HepG2 (cell line): ENCODE measurements around the gene TNRC18. TPM values are rescaled to one million over a fixed set of nuclear protein-coding genes. Genes with fewer than 3 reads are reported as not detected.

ENCODE experiments used
- ARNT2 ChIP-seq: sonication (generic); formaldehyde crosslinking; IDR thresholded peaks from 2 replicates; pipeline ENCODE4 v1.8.0; 2022; ENCODE audit warnings: mild to moderate bottlenecking, low read depth, missing genetic modification reagents, moderate library complexity
- ETV5 ChIP-seq: IDR thresholded peaks from 2 replicates; pipeline ENCODE4 v1.6.1; 2018; ENCODE audit warnings: missing biosample characterization, missing genetic modification reagents, inconsistent platforms, borderline replicate concordance
- HIVEP1 ChIP-seq: sonication (generic); formaldehyde crosslinking; IDR thresholded peaks from 2 replicates; pipeline ENCODE4 v1.4.0; 2020; ENCODE audit warnings: mild to moderate bottlenecking, missing genetic modification reagents
- ISL2 ChIP-seq: sonication (generic); formaldehyde crosslinking; IDR thresholded peaks from 2 replicates; pipeline ENCODE4 v1.5.0; 2020; ENCODE audit warnings: missing genetic modification reagents
- JARID2 ChIP-seq: sonication (generic); formaldehyde crosslinking; IDR thresholded peaks from 2 replicates; pipeline ENCODE4 v1.8.1; 2023; ENCODE audit warnings: missing genetic modification reagents, inconsistent platforms; ENCODE audit not compliant: insufficient replicate concordance
- KLF6 ChIP-seq: IDR thresholded peaks from 2 replicates; pipeline ENCODE4 v1.8.0; 2016; ENCODE audit warnings: missing biosample characterization, missing genetic modification reagents
- KMT2A ChIP-seq: sonication (generic); formaldehyde crosslinking; IDR thresholded peaks from 2 replicates; pipeline ENCODE4 v1.4.0; 2020; ENCODE audit warnings: missing genetic modification reagents
- NKX3-1 ChIP-seq: sonication (generic); formaldehyde crosslinking; IDR thresholded peaks from 2 replicates; pipeline ENCODE4 v1.5.0; 2020; ENCODE audit warnings: missing genetic modification reagents
- SMAD9 ChIP-seq: sonication (generic); formaldehyde crosslinking; IDR thresholded peaks from 2 replicates; pipeline ENCODE4 v1.5.1; 2020; ENCODE audit warnings: mild to moderate bottlenecking, missing genetic modification reagents
- SP140L ChIP-seq: sonication (generic); formaldehyde crosslinking; IDR thresholded peaks from 2 replicates; pipeline ENCODE4 v1.4.0; 2020; ENCODE audit warnings: missing genetic modification reagents, borderline replicate concordance
- ZNF207 ChIP-seq: fragments of 450-650 bp; IDR thresholded peaks from 2 replicates; pipeline ENCODE4 v1.6.1; 2016; ENCODE audit warnings: antibody characterized with exemption, borderline replicate concordance
- ZNF430 ChIP-seq: sonication (generic); formaldehyde crosslinking; IDR thresholded peaks from 2 replicates; pipeline ENCODE4 v1.9.0; 2021; ENCODE audit warnings: mild to moderate bottlenecking, missing genetic modification reagents
- ZNF543 ChIP-seq: sonication (generic); formaldehyde crosslinking; IDR thresholded peaks from 2 replicates; pipeline ENCODE4 v1.4.0; 2020; ENCODE audit warnings: mild to moderate bottlenecking, missing genetic modification reagents
- ZNF567 ChIP-seq: sonication (generic); formaldehyde crosslinking; IDR thresholded peaks from 2 replicates; pipeline ENCODE4 v1.8.1; 2023; ENCODE audit warnings: mild to moderate bottlenecking, missing genetic modification reagents, borderline replicate concordance
- ZNF570 ChIP-seq: sonication (generic); formaldehyde crosslinking; IDR thresholded peaks from 2 replicates; pipeline ENCODE4 v1.4.0; 2020; ENCODE audit warnings: mild to moderate bottlenecking, missing genetic modification reagents, borderline replicate concordance
- ZNF781 ChIP-seq: sonication (generic); formaldehyde crosslinking; IDR thresholded peaks from 2 replicates; pipeline ENCODE4 v1.5.1; 2020; ENCODE audit warnings: borderline replicate concordance, mild to moderate bottlenecking, missing genetic modification reagents; ENCODE audit errors: not compliant biosample characterization
- ZNF792 ChIP-seq: IDR thresholded peaks from 2 replicates; pipeline ENCODE4 v1.6.1; 2016
- polyA plus RNA-seq, 8 experiments: library from polyadenylated mRNA; depleted of rRNA in 3 of 8; stranded (reverse) in 7 of 8; unstranded in 1 of 8; fragments of >200 nt; fragmentation: Illumina TruSeq in 4 of 8; extraction: Trizol in 4 of 8; gene quantifications; 2 replicates each; pipeline versions ENCODE4 v1.2.1 to v1.2.3, GENCODE V29; 2011 to 2016; ENCODE audit warnings: low read depth in 4 of 8, missing spikeins in 1 of 8, mixed read lengths in 1 of 8; ENCODE audit not compliant: insufficient read depth in 1 of 8
- total RNA-seq, 5 experiments: library from RNA; depleted of rRNA; stranded (reverse); fragments of >200 nt; fragmentation: Illumina TruSeq; extraction: Trizol; gene quantifications; 2 replicates each; pipeline ENCODE4 v1.2.3, GENCODE V29; 2016; ENCODE audit warnings: low read depth in 1 of 5
- TF ChIP-seq, protein P1 (sequence below): sonication (generic); formaldehyde crosslinking; IDR thresholded peaks from 2 replicates; pipeline ENCODE4 v1.4.0; 2020; ENCODE audit warnings: missing genetic modification reagents
- TF ChIP-seq, protein P2 (sequence below): sonication (generic); formaldehyde crosslinking; IDR thresholded peaks from 2 replicates; pipeline ENCODE4 v1.5.1; 2020; ENCODE audit warnings: missing genetic modification reagents, mild to moderate bottlenecking, borderline replicate concordance
- TF ChIP-seq, protein P3 (sequence below): sonication (generic); formaldehyde crosslinking; IDR thresholded peaks from 2 replicates; pipeline ENCODE4 v1.5.1; 2020; ENCODE audit warnings: missing genetic modification reagents, mild to moderate bottlenecking, borderline replicate concordance
- TF ChIP-seq, protein P4 (sequence below): sonication (generic); formaldehyde crosslinking; IDR thresholded peaks from 2 replicates; pipeline ENCODE4 v1.4.0; 2020; ENCODE audit warnings: missing genetic modification reagents, mild to moderate bottlenecking, borderline replicate concordance

Gene TNRC18
- total and polyA plus RNA-seq, 2 of the 13 experiments (the other 11 are each of a cell fraction or from before 2014, with no cell fraction given) = 11.7 to 17.4 TPM

DNA sequence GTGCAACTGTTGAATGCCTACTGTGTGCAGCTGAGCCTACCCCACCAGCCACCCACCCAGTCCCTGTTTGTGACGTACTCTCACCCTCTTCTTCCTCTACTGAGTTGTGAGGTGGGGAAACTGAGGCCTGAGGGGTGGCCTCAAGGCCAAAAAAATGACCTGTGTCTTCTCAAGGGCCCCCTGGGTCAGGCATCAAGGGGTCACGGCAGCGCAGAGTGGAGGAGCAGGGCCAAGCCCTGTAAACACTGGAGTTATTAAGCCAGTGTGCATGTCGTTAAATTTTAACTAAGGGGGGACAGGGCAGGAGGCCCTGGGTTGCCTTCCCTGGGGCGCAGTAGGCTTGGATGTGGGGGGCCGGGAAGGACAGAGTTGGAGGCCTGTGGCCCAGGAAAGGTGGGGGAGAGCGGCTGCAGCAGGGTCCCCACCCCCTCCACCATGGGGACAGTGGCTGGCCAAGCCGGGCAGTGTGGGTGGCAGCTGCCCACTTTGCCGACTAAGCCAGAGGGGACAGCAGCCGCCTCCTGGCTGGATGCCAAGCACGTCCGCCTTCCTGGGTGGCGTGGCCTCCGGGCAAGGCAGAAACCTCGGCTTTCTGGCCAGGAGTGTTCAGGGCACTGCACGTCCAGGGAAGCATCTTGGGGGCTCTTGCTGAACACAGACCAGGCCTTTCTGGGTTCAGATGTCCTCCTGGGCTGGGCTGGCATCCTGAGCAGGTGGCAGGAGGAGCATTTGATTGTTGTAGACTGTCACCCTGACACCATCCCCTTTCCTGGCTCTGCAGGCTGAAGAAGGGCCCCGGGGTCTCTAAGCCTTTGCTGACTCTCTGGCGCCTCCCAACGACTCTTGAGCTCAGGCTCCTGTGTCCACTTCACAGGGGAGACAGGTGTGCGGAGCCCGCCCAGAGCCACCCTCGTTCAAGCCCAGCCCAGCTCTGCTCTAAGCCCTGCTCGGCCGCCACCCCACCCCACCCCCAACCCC is 139.0 kb downstream of the TNRC18 start (continued):
- TF ChIP-seq, protein P1, sequence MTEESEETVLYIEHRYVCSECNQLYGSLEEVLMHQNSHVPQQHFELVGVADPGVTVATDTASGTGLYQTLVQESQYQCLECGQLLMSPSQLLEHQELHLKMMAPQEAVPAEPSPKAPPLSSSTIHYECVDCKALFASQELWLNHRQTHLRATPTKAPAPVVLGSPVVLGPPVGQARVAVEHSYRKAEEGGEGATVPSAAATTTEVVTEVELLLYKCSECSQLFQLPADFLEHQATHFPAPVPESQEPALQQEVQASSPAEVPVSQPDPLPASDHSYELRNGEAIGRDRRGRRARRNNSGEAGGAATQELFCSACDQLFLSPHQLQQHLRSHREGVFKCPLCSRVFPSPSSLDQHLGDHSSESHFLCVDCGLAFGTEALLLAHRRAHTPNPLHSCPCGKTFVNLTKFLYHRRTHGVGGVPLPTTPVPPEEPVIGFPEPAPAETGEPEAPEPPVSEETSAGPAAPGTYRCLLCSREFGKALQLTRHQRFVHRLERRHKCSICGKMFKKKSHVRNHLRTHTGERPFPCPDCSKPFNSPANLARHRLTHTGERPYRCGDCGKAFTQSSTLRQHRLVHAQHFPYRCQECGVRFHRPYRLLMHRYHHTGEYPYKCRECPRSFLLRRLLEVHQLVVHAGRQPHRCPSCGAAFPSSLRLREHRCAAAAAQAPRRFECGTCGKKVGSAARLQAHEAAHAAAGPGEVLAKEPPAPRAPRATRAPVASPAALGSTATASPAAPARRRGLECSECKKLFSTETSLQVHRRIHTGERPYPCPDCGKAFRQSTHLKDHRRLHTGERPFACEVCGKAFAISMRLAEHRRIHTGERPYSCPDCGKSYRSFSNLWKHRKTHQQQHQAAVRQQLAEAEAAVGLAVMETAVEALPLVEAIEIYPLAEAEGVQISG = no peak; the same call in 1 of the 2 replicates
- peak; percentile 8; the same call in 1 of the 2 replicates for TF ChIP-seq ETV5 (CRISPR knock-in tag)
- peak; percentile 69; the same call in 1 of the 2 replicates for TF ChIP-seq ARNT2 (CRISPR knock-in tag)
- peak; percentile 56; the same call in 1 of the 2 replicates for TF ChIP-seq ZNF543 (CRISPR knock-in tag)
- no peak for TF ChIP-seq ZNF207
- no peak for TF ChIP-seq SMAD9 (CRISPR knock-in tag)
- no peak for TF ChIP-seq JARID2 (CRISPR knock-in tag)
- no peak for TF ChIP-seq ZNF430 (CRISPR knock-in tag)
- TF ChIP-seq ZNF792 (CRISPR knock-in tag) = no peak
- TF ChIP-seq NKX3-1 (CRISPR knock-in tag) = no peak
- no peak for TF ChIP-seq KMT2A (CRISPR knock-in tag)
- no peak for TF ChIP-seq ZNF781 (CRISPR knock-in tag)
- TF ChIP-seq, protein P2, sequence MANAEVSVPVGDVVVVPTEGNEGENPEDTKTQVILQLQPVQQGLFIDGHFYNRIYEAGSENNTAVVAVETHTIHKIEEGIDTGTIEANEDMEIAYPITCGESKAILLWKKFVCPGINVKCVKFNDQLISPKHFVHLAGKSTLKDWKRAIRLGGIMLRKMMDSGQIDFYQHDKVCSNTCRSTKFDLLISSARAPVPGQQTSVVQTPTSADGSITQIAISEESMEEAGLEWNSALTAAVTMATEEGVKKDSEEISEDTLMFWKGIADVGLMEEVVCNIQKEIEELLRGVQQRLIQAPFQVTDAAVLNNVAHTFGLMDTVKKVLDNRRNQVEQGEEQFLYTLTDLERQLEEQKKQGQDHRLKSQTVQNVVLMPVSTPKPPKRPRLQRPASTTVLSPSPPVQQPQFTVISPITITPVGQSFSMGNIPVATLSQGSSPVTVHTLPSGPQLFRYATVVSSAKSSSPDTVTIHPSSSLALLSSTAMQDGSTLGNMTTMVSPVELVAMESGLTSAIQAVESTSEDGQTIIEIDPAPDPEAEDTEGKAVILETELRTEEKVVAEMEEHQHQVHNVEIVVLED (CRISPR knock-in tag) = peak; percentile 62; the same call in 1 of the 2 replicates
- TF ChIP-seq HIVEP1 = 0 out of 2 replicates have a peak, but pooled peaks have one; percentile 19
- no peak for TF ChIP-seq SP140L
- no peak for TF ChIP-seq KLF6 (CRISPR knock-in tag)
- TF ChIP-seq, protein P3, sequence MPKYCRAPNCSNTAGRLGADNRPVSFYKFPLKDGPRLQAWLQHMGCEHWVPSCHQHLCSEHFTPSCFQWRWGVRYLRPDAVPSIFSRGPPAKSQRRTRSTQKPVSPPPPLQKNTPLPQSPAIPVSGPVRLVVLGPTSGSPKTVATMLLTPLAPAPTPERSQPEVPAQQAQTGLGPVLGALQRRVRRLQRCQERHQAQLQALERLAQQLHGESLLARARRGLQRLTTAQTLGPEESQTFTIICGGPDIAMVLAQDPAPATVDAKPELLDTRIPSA = no peak
- TF ChIP-seq ISL2 = no peak; the same call in none of the 2 replicates
- no peak; the same call in 1 of the 2 replicates for TF ChIP-seq ZNF570
- no peak for TF ChIP-seq ZNF567 (CRISPR knock-in tag)
- TF ChIP-seq, protein P4, sequence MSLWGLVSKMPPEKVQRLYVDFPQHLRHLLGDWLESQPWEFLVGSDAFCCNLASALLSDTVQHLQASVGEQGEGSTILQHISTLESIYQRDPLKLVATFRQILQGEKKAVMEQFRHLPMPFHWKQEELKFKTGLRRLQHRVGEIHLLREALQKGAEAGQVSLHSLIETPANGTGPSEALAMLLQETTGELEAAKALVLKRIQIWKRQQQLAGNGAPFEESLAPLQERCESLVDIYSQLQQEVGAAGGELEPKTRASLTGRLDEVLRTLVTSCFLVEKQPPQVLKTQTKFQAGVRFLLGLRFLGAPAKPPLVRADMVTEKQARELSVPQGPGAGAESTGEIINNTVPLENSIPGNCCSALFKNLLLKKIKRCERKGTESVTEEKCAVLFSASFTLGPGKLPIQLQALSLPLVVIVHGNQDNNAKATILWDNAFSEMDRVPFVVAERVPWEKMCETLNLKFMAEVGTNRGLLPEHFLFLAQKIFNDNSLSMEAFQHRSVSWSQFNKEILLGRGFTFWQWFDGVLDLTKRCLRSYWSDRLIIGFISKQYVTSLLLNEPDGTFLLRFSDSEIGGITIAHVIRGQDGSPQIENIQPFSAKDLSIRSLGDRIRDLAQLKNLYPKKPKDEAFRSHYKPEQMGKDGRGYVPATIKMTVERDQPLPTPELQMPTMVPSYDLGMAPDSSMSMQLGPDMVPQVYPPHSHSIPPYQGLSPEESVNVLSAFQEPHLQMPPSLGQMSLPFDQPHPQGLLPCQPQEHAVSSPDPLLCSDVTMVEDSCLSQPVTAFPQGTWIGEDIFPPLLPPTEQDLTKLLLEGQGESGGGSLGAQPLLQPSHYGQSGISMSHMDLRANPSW (CRISPR knock-in tag) = 0 out of 2 replicates have a peak, but pooled peaks have one; percentile 41
